HG03159 (cell line): ENCODE results near the gene EXOC3L1.

Experiments
- ATAC-seq: cut with Tn5 transposase; IDR thresholded peaks from one replicate; pipeline ENCODE4 v1.9.1; 2021; ENCODE audit warnings: mild to moderate bottlenecking, moderate library complexity; ENCODE audit not compliant: unreplicated experiment

The EXOC3L1 gene

DNA sequence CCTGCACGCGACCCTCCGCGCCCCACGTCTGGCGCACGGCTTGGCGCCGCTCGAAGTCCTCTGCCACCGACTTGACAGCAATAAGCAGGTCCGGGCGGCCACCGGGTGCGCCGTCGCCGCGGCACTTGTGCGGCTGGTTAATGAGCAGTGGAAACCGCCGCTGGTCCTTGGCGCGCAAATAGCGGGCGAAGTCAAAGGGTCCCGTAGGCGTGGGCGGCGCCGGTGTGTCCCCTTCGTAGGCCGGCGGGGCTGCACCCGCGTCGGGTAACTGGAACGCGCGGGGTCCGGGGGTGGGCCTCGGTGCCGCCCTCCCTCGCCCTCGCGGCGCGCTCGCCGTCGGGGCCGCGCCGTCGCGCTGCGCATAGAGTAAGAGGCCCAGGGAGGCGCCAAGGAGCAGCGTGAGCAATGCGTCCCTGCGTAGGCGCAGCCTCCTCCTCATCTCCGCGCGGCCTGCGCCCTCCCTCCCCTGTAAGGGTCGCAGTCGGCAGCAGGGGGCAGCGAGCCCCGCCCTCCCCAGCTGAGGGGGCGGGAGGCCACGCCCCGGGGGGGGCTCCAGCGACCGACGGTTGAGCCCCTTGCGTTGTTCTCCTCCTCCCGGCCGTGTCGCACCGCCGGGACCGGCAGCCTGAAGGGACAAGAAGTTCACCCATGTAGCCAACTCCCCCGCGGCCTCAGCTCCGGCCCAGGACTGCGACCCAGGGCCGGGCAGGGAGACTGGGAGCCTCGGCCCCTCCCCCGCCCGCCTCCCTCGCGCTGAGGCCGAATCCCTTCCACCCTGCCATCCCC lies 39.7 kb downstream of the EXOC3L1 start:
- peak; percentile 23 for ATAC-seq

DNA sequence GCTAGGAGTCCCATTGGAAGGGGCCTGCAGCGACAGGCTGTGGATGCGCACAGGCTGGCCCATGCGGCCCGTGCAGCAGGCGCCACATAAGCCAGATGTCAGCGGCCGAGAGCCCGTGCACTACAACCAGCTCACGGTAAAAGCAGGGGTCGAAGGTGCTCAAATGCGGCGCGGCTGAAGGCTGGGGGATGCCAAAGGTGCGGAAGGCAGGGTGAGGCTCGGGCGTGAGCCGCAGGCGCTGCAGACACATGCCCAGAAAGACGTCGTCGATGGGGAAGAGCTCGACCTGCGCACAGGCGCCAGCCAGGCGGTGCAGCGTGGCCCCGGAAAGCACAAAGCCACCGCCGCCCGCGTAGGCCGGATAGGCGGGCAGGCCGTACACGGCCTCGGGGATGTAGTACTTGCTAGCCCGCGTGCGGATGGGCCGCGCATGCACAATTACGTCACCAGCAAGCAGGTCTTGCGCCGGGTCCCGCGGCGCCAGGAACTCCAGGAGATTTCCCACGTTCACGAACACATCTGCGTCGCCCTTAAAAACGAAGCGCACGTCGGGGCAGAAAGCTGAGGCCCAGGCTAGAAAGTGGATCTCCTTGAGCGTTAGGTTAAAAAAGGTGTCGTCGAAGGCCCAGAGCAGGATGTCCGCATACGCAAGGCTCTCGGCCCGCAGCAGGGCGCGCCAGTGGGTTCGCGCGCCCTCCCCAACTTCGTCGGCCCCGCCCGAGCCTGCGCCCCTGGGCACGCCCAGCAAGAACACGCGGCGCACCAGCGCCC lies 40.5 kb downstream of the EXOC3L1 start:
- ATAC-seq: no peak

DNA sequence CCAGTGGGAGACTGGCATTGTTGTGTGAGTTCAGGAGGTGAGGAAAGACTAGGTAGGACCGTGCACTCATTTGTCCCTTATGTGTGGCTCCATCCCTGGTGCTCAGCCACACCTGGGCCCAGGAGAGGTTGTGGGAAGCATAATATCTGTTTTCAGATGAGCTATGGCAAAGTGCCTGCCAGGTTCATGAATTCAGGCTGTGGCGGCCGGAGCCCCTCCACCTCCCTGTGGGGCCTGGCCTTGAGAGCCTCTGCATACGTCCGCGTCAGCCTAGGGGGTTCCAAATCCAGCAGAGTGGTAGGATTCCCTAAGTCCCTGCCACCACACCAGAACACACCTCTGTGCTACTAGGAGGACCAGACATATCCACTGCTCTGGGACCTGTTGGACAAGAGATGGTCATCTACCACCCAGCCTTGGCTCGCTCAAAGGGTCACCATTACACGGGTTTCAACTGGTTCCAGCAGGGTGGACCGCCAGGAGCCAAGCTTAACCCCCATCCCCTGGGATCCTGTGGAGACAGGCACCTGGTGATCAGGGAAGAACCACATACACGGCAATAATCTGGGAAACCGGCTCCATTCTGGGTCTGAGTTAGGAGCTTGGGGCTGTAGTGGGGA lies 41.2 kb downstream of the EXOC3L1 start:
- no peak for ATAC-seq

DNA sequence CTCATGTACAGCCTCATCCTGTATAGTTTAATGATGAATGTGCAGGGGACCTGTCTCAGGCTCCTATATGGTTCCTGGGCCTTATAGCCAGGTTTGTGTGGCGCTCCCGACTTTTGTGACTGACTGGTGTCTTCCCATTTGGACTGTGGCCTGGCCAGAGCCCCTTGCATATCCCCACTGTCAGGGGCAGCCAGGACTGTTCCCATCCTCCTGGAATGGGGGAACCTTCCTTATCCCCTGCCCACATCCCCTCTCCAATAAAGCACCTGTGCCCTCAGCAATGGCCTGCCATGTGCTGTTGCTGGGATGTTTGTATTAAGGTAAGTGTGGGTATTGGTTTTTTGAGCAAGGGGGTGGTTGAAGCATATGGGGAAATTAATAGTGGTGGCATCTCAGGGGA lies 41.7 kb downstream of the EXOC3L1 start:
- ATAC-seq: no peak

DNA sequence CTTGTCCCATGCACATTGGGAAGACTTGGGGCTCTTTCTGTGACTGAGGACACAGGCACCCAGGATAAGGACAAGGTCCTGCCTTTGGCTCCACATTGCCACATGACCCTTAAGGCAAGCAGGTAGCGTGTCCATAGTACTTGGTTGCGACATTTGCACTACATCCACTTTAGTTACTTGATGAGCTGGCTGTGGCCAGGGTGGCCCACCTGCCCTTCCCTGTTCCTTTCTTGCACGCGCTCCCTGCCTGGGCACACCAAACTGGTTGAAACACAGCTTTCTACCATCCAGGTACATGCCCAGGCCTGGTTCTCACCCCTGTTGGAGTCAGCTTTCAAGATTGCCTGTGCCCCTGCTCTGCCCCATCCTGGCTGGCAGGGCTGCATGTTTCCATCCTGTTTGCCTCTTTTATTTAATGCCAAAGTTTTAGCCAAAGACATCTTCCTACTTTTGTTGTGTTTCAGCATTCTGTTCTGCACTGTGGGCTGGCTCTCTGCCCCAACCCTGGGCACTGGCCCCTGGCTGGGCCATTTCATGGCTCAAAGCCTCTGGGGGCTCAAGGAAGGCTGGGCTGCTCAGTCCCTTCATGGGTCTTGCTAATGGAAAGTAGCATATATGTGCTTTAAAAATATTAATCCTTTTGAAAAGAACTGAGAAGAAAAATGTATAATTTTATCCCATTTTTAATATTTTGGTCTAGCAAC lies 42.3 kb downstream of the EXOC3L1 start:
- ATAC-seq: no peak

DNA sequence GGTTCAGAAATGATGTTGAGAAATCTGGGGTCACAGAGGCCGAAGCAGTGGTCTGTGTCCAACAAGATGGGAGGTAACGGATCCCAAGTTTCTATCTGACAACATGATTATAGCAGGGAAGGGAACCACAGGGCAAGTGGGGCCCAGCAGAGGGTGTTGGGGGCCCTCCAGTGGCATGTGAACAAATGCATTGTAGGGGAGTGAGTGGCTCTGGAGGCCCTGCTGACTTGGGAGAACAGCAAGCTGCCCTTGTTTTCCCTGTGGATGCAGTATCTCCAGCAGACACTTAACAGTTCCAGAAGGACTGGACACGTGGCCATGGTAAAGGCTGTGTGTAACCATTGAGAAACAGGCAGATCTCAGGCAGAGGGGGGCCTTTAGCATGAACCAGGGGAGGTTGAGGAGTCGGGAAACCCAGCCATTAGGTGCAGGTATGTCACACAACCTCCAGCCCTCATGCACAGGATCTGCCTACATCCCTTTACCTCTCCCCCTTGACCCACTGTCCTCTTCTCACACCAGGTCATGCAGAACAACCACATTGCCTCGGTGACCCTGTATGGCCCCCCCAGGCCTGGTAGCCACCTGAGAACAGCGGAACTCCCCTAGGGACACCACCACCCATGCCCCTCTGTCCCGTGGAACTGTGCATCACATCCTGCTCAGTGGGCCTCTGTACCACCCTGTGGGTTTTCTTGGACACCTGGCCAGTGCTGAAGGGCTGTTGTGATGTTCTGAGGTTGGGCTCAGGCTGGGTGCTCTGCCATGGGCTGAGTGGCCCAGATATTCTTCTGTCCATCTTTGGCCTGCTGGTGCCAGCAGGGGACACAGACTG lies 43.2 kb downstream of the EXOC3L1 start:
- no peak for ATAC-seq

DNA sequence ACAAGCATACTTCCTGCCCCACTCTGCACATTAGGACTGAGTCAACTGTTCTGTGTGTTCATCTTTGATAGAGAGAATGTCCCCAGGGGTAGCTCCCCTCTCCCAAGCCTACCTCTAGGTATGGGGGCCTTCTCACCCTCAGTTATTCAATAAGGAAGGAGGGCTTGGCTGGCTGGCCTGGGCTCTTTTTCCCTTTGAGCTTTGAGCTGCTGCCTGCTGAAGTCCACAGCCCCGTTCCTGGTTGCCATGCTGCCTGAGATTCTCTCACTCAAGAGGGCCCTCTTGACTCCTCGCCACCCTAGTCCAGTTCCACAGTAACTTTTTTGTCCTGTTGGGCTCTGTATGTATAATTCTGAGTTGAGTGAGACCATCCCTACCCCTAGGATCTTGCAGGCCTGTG lies 44.2 kb downstream of the EXOC3L1 start:
- no peak for ATAC-seq

DNA sequence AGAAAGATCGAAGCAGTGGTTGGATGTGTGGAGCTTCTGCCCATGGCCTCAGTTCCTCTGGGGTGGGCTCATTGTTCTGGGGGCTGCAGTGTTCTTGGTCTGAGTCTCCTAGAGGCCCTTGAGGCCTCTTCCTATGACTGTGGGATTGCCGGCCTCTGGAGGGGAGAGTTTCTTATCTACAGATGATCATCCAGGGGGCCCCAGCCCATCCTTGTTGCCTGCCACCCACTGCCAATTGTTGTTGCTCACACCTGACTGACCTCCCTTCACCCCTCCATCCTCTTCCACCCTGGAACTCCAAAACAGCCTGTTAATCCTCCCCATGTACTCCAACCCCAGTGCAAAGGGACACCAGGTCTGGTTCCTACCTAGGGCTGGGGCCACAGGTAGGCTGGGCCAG lies 45.0 kb downstream of the EXOC3L1 start:
- no peak for ATAC-seq

DNA sequence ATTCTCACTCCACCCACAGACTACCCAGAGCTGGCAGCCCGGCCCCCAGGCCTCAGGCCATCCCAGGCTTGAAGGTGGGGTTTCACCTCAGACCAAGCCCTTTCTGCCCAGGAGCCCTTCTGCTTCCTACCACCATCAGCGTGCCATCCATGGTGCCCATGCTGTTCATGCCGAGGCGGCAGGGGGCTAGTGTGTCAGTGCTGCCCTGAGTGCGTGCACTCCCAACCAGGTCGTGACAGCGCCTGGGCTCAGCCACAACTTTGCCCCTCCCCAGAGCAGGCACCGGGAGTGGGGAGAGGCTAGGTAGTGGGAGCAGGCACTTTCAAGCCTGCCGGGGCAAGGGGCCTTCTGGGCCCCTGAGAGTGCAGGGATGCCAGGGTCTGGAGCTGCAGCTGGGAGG lies 47.6 kb downstream of the EXOC3L1 start:
- no peak for ATAC-seq

DNA sequence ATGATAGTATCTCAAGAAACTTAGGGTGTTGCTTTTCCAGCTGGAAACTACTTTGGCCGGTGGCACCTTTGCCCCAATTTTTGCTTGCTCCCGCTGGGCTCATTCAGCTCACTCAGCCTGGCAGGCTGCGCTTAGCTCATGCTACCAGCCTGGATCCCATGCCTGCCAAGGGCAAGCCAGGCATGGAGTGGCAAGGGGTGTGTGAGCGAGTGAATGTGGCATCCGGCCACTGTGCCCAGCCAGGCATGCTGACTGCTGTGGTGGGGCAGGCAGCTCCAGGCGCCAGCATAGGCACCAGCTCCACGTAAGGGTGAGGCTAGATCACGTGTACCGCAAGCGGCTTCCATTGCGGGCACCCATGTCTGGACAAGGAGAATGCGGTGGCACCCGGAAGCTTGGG lies 48.5 kb downstream of the EXOC3L1 start:
- ATAC-seq: no peak

DNA sequence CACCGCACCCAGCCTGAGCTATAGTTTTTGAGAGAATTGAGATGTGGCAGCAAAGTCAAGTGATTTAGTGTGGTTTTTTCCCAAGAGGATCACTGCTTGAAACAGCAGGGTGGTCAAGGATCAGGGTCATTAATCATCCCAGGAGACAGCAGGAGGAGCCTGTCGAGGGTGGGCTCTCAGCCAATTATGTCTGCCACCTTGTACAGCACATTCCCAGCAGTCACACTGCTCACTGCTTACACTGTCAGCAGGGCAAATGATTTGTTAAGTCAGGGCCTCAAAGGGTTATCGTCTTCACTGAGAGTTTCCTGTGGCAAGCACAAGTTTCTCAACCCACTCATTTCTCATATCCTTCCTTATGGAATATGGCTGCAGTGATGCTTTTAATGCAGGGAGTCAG lies 52.3 kb downstream of the EXOC3L1 start:
- no peak for ATAC-seq
